Measurements from ENCODE around the gene NNMT. TPM values are rescaled to one million over a fixed set of nuclear protein-coding genes. Genes with fewer than 3 reads are reported as not detected.

NNMT gene
- total and polyA plus RNA-seq, 2 donors (not counting 1 experiment from before 2014, with no cell fraction given): 156 to 639 TPM

DNA sequence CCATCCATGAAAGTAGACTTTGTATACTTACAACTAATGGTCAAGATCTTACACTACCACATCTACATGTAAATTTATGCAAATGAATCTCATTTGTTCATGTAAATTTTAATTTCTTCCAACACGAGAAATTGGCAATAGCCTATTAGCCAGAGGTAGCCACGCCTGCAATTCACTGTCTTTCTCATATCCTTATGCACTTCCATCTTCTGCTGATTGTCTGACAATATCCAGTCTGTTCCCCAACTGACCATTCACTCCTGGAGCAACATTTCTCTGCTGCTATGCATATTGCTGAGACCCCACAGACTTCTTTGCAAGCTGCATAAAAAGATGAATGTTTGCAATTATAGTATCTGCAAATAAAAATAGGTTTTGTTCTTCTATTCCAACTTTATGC lies 2.5 kb downstream of the NNMT start:
- no peak overlapping the region for H3K27ac ChIP-seq (ENCODE audit: insufficient read depth, low read length)
- no peaks in the 10 kb centered on the region for H3K36me3 ChIP-seq (ENCODE audit: control insufficient read depth, insufficient read depth, low read length)

DNA sequence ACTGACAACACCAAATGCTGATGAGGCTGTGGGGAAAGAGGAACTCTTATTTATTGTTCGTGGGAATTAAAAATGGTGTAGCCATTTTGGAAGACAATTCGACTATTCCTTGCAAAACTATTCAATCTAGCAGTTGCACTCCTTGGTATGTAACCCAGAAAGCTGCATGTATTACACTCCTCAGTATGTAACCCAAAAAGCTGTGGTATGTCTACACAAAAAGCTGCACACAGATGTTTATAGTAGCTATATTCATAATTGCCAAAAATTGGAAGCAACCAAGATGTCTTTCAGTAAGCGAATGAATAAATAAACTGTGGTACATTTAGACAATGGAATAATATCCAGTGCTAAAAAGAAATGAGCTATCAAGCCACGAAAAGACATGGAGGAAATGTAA lies 4.9 kb downstream of the NNMT start:
- Histone ChIP-seq H3K27ac (ENCODE audit: insufficient read depth, low read length) (no peak overlapping the region), H3K4me1 (ENCODE audit: control insufficient read depth, extremely low read depth, insufficient read depth, low read length) (peaks cover 3% of the 10 kb centered on the region), H3K9me3 (ENCODE audit: control insufficient read depth, insufficient read depth, low read depth, low read length) (no peaks in the 10 kb centered on the region), H3K79me2 (ENCODE audit: control insufficient read depth, insufficient read depth, low read length) (peaks cover 39% of the 10 kb centered on the region), H3K36me3 (ENCODE audit: control insufficient read depth, insufficient read depth, low read length) (no peaks in the 10 kb centered on the region), H4K20me1 (ENCODE audit: control insufficient read depth, extremely low read depth, insufficient read depth, low read length) (no peaks in the 10 kb centered on the region), H3K9ac (ENCODE audit: insufficient read depth, low read length) (no peak overlapping the region), H3K4me3 (replicated peaks in 1 of 4; ENCODE audit: control extremely low read depth in 1 of 4, insufficient read depth in 1 of 4, low read depth in 3 of 4, low read length in 4 of 4) (peak overlapping the region in 2 of 4 experiments; percentile 74 to 88), H3K27me3 (ENCODE audit: control insufficient read depth, insufficient read depth, low read length) (no peaks in the 10 kb centered on the region), H2AFZ (ENCODE audit: low read length) (no peak overlapping the region), H3K4me2 (ENCODE audit: extremely low read depth, insufficient read depth, low read length) (no peak overlapping the region)
- TF ChIP-seq, protein P1, sequence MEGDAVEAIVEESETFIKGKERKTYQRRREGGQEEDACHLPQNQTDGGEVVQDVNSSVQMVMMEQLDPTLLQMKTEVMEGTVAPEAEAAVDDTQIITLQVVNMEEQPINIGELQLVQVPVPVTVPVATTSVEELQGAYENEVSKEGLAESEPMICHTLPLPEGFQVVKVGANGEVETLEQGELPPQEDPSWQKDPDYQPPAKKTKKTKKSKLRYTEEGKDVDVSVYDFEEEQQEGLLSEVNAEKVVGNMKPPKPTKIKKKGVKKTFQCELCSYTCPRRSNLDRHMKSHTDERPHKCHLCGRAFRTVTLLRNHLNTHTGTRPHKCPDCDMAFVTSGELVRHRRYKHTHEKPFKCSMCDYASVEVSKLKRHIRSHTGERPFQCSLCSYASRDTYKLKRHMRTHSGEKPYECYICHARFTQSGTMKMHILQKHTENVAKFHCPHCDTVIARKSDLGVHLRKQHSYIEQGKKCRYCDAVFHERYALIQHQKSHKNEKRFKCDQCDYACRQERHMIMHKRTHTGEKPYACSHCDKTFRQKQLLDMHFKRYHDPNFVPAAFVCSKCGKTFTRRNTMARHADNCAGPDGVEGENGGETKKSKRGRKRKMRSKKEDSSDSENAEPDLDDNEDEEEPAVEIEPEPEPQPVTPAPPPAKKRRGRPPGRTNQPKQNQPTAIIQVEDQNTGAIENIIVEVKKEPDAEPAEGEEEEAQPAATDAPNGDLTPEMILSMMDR (conservative IDR thresholded peaks at IDR 0.05 in 1 of 2, IDR thresholded peaks at IDR 0.05 in 1 of 2; ENCODE audit: low read depth in 1 of 2, low read length in 2 of 2): no peak
- DNase-seq (ENCODE audit: low read depth in 2 of 2): no peak

More for the DNA sequence above, 2.5 kb downstream of the NNMT start:
- Histone ChIP-seq H2AFZ (ENCODE audit: low read length) (no peak overlapping the region), H3K9me3 (ENCODE audit: control insufficient read depth, insufficient read depth, low read depth, low read length) (no peaks in the 10 kb centered on the region), H3K4me1 (ENCODE audit: control insufficient read depth, extremely low read depth, insufficient read depth, low read length) (peaks cover 8% of the 10 kb centered on the region), H3K4me2 (ENCODE audit: extremely low read depth, insufficient read depth, low read length) (peak overlapping the region; percentile 70), H3K9ac (ENCODE audit: insufficient read depth, low read length) (no peak overlapping the region), H3K79me2 (ENCODE audit: control insufficient read depth, insufficient read depth, low read length) (peaks cover 36% of the 10 kb centered on the region), H3K4me3 (replicated peaks in 1 of 4; ENCODE audit: control extremely low read depth in 1 of 4, insufficient read depth in 1 of 4, low read depth in 3 of 4, low read length in 4 of 4) (peak overlapping the region; percentile 55 to 88 (median 65)), H3K27me3 (ENCODE audit: control insufficient read depth, insufficient read depth, low read length) (no peaks in the 10 kb centered on the region), H4K20me1 (ENCODE audit: control insufficient read depth, extremely low read depth, insufficient read depth, low read length) (no peaks in the 10 kb centered on the region)
- TF ChIP-seq, protein P1 (conservative IDR thresholded peaks at IDR 0.05 in 1 of 2, IDR thresholded peaks at IDR 0.05 in 1 of 2; ENCODE audit: low read depth in 1 of 2, low read length in 2 of 2): no peak
- TF ChIP-seq EZH2 (IDR thresholded peaks at IDR 0.05; ENCODE audit: low read length, missing control alignments): no peak
- DNase-seq (ENCODE audit: low read depth in 2 of 2): no peak

DNA sequence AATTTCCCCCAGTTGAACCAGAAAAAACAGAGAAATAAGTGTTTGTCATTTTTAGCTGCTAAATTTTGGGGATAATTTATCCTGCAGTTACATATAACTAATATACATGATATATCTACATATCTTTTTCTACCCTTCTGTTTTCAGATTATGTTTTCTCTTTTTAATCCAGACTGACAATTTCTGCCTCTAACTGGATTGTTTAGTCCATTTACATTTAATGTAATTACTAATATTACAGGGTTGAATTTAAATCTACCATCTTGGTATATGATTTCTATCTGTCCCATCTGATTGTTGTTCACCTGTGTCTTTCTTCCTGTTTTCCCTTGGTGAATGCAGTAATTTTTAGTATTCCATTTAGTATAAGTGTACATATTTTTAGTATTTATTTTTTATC lies 5.7 kb downstream of the NNMT start:
- H3K36me3 ChIP-seq (ENCODE audit: control insufficient read depth, insufficient read depth, low read length): no peaks in the 10 kb centered on the region
- no peaks in the 10 kb centered on the region for H3K9me3 ChIP-seq (ENCODE audit: control insufficient read depth, insufficient read depth, low read depth, low read length)
- no peak for TF ChIP-seq EZH2 (IDR thresholded peaks at IDR 0.05; ENCODE audit: low read length, missing control alignments)
- TF ChIP-seq, protein P1 (conservative IDR thresholded peaks at IDR 0.05 in 1 of 2, IDR thresholded peaks at IDR 0.05 in 1 of 2; ENCODE audit: low read depth in 1 of 2, low read length in 2 of 2): no peak
- H3K79me2 ChIP-seq (ENCODE audit: control insufficient read depth, insufficient read depth, low read length): peaks cover 42% of the 10 kb centered on the region
- H3K4me2 ChIP-seq (ENCODE audit: extremely low read depth, insufficient read depth, low read length): no peak overlapping the region
- peaks cover 3% of the 10 kb centered on the region for H3K4me1 ChIP-seq (ENCODE audit: control insufficient read depth, extremely low read depth, insufficient read depth, low read length)
- H3K9ac ChIP-seq (ENCODE audit: insufficient read depth, low read length): no peak overlapping the region
- DNase-seq (ENCODE audit: low read depth in 2 of 2): no peak
- no peaks in the 10 kb centered on the region for H4K20me1 ChIP-seq (ENCODE audit: control insufficient read depth, extremely low read depth, insufficient read depth, low read length)
- no peak overlapping the region for H3K27ac ChIP-seq (ENCODE audit: insufficient read depth, low read length)
- peak overlapping the region in 1 of 4 experiments; percentile 10 for H3K4me3 ChIP-seq (replicated peaks in 1 of 4; ENCODE audit: control extremely low read depth in 1 of 4, insufficient read depth in 1 of 4, low read depth in 3 of 4, low read length in 4 of 4)
- H2AFZ ChIP-seq (ENCODE audit: low read length): no peak overlapping the region
- H3K27me3 ChIP-seq (ENCODE audit: control insufficient read depth, insufficient read depth, low read length): no peaks in the 10 kb centered on the region
